Anterior cingulate cortex (tissue), 58 donors: ENCODE measurements around the gene EEFSEC.

Source experiments
- DNase-seq, 58 donors: peaks; one replicate each; lab custom pipeline; 2025; lab: John Stamatoyannopoulos, UW

EEFSEC gene

GRCh38 chr3:128324911-128325592 lies 171.8 kb downstream of the EEFSEC start:
- DNase-seq: no peak

DNA sequence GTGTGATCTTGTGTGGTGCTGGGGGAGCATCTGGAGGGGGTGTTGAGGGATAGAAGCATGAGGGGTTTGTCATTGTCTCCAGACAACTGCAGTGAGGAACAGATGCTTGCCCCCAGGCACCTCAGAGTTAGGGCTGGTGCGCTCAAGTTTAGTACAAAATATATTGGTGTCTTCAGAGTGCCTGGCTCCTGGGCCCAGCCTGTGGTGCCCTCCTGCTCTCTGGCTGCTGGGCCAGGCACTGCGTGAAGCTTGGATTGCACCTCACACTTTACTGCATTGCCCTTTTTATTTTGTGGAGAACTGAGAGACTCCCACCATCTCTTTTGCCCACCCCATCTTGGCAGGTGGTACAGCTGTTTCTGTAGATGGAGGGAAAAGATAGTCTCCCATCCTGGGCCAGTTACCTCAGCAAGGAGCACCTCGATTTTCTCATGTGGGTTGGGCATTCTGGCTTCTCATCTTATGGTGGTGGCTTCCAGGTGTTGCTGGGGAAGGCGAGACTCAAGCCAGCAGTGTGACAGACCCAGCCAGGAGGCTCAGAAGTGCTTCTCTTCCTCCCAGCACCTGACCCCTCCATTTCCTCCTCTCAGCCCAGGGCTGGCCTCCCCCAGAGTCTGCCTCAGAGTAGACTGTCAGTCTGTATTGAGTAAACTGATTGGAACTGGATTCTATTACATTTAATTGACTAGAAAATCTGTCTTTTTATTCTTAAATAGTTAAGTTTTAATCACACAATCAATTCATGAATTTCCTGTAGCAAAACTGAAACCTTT lies 173.0 kb downstream of the EEFSEC start:
- DNase-seq: no peak

DNA sequence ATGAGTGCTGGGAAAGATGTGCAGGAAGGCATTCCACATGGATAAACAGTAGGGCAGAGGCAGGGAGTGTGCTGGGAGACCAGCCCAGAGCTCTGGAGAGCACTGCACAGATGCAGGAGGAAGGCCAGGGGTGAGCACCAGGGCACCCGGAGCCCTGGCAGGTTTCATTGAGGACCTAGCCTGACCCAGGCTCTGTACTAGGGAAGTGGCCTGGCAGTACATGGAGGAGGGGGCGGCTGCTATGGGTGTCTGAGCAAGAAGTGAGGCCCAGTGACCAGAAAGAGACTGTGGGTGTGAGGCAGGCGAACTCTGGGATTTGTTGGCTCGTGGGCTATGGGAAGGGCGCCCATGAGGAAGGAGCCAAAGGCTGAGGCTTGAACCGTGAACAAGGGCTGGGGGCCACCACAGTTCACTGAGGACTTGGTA lies 174.3 kb downstream of the EEFSEC start:
- DNase-seq: no peak

DNA sequence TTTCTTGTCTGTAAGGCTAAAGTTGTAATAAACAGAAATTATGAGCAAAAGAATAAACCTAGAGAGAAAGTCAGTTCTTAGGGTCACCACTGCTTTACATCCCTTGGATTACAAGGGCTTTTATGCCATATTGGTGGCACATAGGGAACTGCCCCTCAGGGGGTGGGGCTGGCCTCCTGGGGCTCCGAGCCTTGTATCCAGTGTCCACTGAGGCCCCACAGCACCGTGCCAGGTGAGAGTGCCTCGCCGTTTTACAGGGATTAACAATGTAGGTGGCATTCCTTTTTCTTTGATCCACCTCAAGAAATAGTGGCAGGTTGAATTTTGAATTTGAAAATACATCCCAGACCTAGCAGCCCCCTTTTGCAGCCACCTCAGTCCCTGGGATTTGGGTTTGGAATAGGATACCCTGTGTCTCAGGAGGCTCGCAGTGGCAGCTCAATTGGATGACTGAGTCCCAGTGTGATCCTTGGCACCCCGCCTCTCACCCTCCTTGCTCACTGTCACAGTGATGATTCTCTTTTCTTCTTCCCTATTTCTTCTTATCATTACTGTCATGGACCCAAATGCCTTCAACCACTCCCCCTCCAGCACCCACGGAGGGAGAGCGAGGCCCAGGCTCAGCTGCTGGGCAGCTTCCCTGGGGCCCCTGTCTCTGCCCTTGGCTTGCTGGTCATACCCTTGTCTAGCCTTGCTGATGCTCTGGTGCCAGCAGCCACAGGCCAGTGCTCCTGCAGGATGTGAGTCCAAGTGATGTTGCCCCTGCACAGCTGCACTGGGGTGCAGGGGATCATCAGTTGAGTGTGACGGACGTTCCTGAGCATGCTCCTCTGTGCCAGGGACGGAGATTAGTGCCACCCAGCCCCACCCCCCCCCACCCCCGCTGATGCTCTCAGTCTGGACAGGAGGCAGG lies 175.5 kb downstream of the EEFSEC start:
- no peak for DNase-seq

- DNase-seq: no peak
Measured at GRCh38 chr3:128329491-128330213, 176.4 kb downstream of the EEFSEC start.

DNA sequence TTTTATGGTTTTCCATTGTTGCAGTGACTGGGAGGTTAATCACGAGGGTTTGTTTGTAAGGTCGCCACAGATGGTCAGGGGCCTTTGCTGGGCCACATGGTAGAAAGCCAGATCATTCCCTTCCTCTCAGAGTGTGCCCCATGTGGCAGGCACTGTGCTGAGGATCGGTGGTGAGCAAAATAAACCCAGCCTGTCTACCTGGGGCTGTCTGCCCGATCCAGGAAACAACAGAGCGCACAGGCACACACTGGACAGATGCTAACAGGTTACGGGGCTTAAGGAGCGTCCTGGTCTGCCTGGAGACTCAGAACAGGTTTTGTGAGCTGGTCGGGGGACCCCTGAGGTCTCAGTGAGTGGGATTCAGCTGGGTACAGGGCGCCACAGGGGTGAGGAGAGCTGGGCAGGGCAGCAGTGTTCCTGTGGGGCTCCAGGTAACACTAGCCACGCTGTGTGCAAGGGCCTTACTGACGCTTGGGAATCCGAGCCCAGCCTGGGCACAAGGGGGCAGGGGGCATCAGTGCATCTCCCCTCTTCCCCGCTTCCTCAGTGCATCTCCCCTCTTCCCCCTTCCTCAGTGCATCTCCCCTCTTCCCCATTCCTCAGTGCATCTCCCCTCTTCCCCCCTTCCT lies 177.0 kb downstream of the EEFSEC start:
- no peak for DNase-seq

- DNase-seq: no peak
Measured at GRCh38 chr3:128334086-128334645, 180.9 kb downstream of the EEFSEC start.

DNA sequence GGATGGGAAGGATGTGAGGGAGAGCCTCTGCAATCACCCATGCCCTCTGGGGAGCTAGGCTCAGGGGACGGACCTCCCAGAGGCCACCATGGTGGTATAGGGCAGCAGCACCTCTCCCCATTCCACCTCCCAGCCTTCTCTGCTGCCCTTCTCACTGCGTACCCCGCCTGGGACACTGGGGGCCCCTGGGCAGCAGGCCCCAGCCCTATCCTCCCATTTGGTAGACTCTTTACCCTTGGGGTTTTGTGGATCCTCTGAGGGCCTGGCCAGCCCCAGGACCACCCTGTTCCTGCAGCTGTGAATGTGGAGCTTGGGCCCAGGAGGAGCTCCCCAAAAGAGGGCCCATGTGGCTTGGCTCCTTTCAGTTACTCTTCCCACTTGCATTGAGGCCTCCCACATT lies 181.5 kb downstream of the EEFSEC start:
- no peak for DNase-seq

DNA sequence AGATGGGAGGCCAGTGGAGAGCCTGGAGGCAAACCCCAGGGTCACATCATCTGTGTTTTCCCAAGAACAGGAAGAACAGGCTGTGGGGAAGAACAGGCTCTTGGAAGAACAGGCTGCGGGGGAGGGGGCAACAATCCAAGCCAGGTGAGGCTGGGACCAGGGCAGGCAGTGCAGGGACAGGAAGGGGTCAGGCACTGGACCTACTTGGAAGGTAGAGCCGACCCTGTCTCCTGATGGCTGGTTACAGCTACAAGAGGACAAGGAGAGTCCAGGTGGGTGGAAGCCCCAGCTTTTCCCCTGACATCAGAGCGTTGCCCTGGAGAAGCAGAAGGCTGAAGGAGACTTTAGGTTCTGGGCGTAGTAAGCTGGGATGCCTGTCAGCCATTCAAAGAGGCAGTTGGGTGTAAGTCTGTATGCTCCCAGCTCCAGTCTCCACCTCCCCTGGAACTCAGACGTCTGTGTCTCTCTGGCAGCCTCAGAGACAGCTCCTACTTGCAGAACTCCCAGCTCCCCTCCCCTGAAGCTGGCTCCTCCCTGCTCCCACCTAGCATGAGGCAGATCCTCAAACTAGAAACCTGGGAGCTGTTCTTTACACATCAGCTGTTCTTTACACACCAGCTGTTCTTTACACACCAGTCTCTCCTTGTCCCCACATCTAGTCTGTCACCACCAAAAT lies 182.5 kb downstream of the EEFSEC start:
- DNase-seq: peak in 1 of 58 donors; percentile 20

DNA sequence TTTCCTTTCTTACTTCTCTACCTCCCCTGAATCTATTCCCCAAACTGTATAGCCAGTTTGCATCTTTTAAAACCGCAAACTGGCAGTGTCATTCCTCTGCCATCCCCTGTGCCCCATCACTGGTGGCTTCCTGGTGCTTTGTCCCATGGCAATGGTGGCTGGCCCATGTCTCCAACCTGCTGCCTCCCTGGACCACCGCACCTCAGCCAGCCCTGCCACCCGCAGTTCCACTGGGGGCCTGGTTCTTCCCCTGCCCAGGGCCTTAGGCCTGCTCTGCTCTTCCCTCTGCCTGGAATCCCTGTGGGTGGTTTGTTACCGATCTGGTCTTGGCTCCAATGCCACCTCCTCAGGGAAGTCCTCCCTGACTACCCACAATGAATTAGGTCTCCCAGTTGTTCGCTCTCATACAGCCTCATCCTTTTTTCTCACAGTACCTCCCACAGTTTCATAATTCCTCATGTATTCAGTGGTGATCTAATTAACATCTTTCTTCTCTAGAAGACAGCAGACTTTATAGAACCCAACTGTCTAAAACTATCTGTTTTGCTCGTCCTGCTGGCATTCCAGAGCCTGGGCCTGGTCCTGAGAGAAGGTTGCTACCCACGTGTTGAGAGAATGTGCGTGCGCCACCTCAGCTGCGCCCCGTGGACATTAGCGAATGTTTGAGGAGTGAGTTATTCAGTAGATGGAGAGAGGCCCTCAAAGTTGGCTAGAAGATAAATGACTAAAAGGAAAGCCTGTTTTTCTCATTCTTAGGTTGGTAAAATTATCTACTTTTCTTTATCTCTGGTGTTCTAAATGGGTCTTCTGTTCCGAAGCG lies 183.3 kb downstream of the EEFSEC start:
- DNase-seq: no peak

DNA sequence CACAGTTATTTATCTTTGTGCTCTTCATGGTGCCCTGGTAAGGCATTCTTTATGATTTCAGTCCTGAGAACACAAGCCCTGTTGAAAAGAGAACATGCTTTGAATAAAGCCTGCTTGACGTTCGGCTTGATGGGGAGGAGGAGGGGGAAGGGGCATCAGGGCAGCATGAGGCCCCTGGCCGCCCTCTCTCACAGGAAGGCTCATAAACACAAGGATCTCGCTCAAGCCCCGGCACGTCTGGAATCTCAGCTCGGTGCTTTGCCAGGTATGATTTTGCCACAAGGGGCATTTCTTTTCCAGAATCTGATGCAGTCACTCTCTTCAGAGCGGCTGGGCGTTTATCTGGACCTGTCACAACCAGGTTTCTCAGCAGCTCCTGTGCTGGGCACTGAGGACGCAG lies 184.0 kb downstream of the EEFSEC start:
- no peak for DNase-seq

- DNase-seq: no peak
Measured at GRCh38 chr3:128338536-128339330, 185.5 kb downstream of the EEFSEC start.

DNA sequence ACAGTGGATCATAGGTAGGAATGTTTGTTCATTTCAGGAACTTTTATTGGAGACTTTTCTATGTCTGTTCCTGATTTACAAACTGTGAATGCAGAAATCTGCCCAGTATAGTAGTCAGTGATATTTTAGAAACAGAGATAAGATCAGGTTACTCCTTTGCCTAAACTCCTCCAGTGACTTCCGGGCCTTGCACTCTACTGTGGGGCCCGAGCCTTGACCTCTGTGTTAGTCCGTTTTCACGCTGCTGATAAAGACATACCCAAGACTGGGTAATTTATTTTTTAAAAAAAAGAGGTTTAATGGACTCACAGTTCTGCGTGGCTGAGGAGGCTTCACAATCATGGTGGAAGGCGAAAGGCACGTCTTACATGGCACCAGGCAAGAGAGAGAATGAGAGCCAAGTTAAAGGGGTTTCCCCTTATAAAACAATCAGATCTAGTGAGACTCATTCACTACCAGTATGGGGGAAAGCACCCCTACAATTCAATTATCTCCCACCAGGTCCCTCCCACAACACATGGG lies 186.3 kb downstream of the EEFSEC start:
- DNase-seq: no peak

GRCh38 chr3:128340198-128340903 lies 187.1 kb downstream of the EEFSEC start:
- no peak for DNase-seq

- no peak for DNase-seq
Measured at GRCh38 chr3:128340904-128341555, 187.7 kb downstream of the EEFSEC start.
